Measurements from ENCODE around the gene KRT5. TPM values are rescaled to one million over a fixed set of nuclear protein-coding genes. Genes with fewer than 3 reads are reported as not detected.

The KRT5 gene
- total and polyA plus RNA-seq, 8 donors: 0.30 to 9.8 (median 0.37) TPM; not detected in 1

- Histone ChIP-seq H3K4me1 (no peaks in the 10 kb centered on the region), H3K36me3 (no peaks in the 10 kb centered on the region), H3K9me3 (no peaks in the 10 kb centered on the region), H3K27me3 (no peaks in the 10 kb centered on the region), H3K27ac (no peak overlapping the region), H3K4me3 (no peak overlapping the region)
- TF ChIP-seq CTCF (IDR thresholded peaks at IDR 0.05): no peak
- DNase-seq (no peak), ATAC-seq (no peak)
- intact Hi-C loops (cut with DNase I): no loop called here
Observed at GRCh38 chr12:52532636-52533035, 12.4 kb upstream of the KRT5 start.

GRCh38 chr12:52531566-52532300, 11.5 kb upstream of the KRT5 start:
- Histone ChIP-seq H3K27ac (no peak overlapping the region), H3K27me3 (no peaks in the 10 kb centered on the region), H3K9me3 (no peaks in the 10 kb centered on the region), H3K4me3 (no peak overlapping the region), H3K36me3 (no peaks in the 10 kb centered on the region), H3K4me1 (no peaks in the 10 kb centered on the region)
- DNase-seq: no peak
- no peak for TF ChIP-seq CTCF (IDR thresholded peaks at IDR 0.05)
- no peak for ATAC-seq
- intact Hi-C loops (cut with DNase I): no loop called here

GRCh38 chr12:52530905-52531304, 10.7 kb upstream of the KRT5 start:
- no peak for DNase-seq
- Histone ChIP-seq H3K4me1 (no peaks in the 10 kb centered on the region), H3K36me3 (no peaks in the 10 kb centered on the region), H3K4me3 (no peak overlapping the region), H3K9me3 (no peaks in the 10 kb centered on the region), H3K27me3 (peaks cover 0 to 6% of the 10 kb centered on the region in 2 donors), H3K27ac (no peak overlapping the region)
- intact Hi-C loops (cut with DNase I): no loop called here
- no peak for ATAC-seq
- no peak for TF ChIP-seq CTCF (IDR thresholded peaks at IDR 0.05)

GRCh38 chr12:52530366-52530765, 10.2 kb upstream of the KRT5 start:
- intact Hi-C loops (cut with DNase I): no loop called here
- no peak for ATAC-seq
- no peaks in the 10 kb centered on the region for H3K36me3 ChIP-seq

GRCh38 chr12:52529846-52530245, 9.7 kb upstream of the KRT5 start:
- H3K27ac ChIP-seq: no peak overlapping the region
- no peak for DNase-seq
- H3K36me3 ChIP-seq: no peaks in the 10 kb centered on the region
- H3K9me3 ChIP-seq: no peaks in the 10 kb centered on the region
- ATAC-seq: no peak
- H3K4me1 ChIP-seq: no peaks in the 10 kb centered on the region
- no peak overlapping the region for H3K4me3 ChIP-seq
- no peak for TF ChIP-seq CTCF (IDR thresholded peaks at IDR 0.05)
- intact Hi-C loops (cut with DNase I): no loop called here
- H3K27me3 ChIP-seq: peaks cover 0 to 13% of the 10 kb centered on the region in 2 donors

More at GRCh38 chr12:52530366-52530765, 10.2 kb upstream of the KRT5 start:
- TF ChIP-seq CTCF (IDR thresholded peaks at IDR 0.05): no peak
- Histone ChIP-seq H3K4me3 (no peak overlapping the region), H3K27me3 (peaks cover 0 to 8% of the 10 kb centered on the region in 2 donors), H3K9me3 (no peaks in the 10 kb centered on the region), H3K4me1 (no peaks in the 10 kb centered on the region), H3K27ac (no peak overlapping the region)
- DNase-seq: no peak
